OCI-LY3 (cell line): Measurements from ENCODE around the gene MED26.

Source experiments
- H2AFZ ChIP-seq: fragments of 200-600, 300-600 bp; shearing (Covaris generic); 2 replicates; pipeline ENCODE4 v1.6.0; 2014; ENCODE audit warnings: antibody characterized with exemption, low read depth, low read length
- H3K27ac ChIP-seq: fragments of 200-600, 300-600 bp; sonication (generic); 2 replicates; pipeline ENCODE4 v1.5.1; 2014; ENCODE audit warnings: mild to moderate bottlenecking, low read length, moderate library complexity, mixed read lengths
- H3K27me3 ChIP-seq: fragments of 200-600, 300-600 bp; sonication (generic); 2 replicates; pipeline ENCODE4 v1.6.1; 2014; ENCODE audit warnings: low read depth, low read length, mixed read lengths
- H3K36me3 ChIP-seq: fragments of 200-600, 300-600 bp; sonication (generic); replicated peaks from 2 replicates; pipeline ENCODE3; 2014; ENCODE audit warnings: low read depth, low read length, mixed read lengths
- H3K4me1 ChIP-seq: fragments of 300-600, 200-600 bp; sonication (generic); 2 replicates; pipeline ENCODE4 v1.6.1; 2014; ENCODE audit warnings: low read length, mixed read lengths
- H3K4me2 ChIP-seq: fragments of 200-600, 300-600 bp; sonication (generic); 2 replicates; pipeline ENCODE4 v1.6.1; 2014; ENCODE audit warnings: low read length, mixed read lengths
- H3K4me3 ChIP-seq: fragments of 300-600, 200-600 bp; sonication (generic); 2 replicates; pipeline ENCODE4 v1.5.1; 2014; ENCODE audit warnings: antibody characterized with exemption, mild to moderate bottlenecking, low read length, moderate library complexity
- H3K79me2 ChIP-seq: fragments of 300-600, 200-600 bp; shearing (Covaris generic); 2 replicates; pipeline ENCODE4 v1.6.1; 2014; ENCODE audit warnings: mild to moderate bottlenecking, low read length, mixed read lengths
- H3K9ac ChIP-seq: fragments of 300-600, 200-600 bp; shearing (Covaris generic); 2 replicates; pipeline ENCODE4 v1.6.0; 2014; ENCODE audit warnings: mild to moderate bottlenecking, low read length, moderate library complexity
- H3K9me3 ChIP-seq: fragments of 200-600, 300-600 bp; shearing (Covaris generic); 2 replicates; pipeline ENCODE4 v1.6.1; 2014; ENCODE audit warnings: low read length, mixed read lengths; ENCODE audit not compliant: insufficient read depth
- H4K20me1 ChIP-seq: fragments of 200-600, 300-600 bp; sonication (generic); 2 replicates; pipeline ENCODE4 v1.6.1; 2016; ENCODE audit warnings: low read length, mixed read lengths; ENCODE audit not compliant: insufficient read depth
- CTCF ChIP-seq: fragments of 200-600, 300-600 bp; sonication (generic); IDR thresholded peaks from 2 replicates; pipeline ENCODE4 v1.5.1; 2014; ENCODE audit warnings: antibody characterized with exemption, low read length, low read depth
- EZH2phosphoT487 ChIP-seq: fragments of 200-600 bp; shearing (Covaris generic); IDR thresholded peaks from 2 replicates; pipeline ENCODE4 v1.6.1; 2018; ENCODE audit warnings: antibody characterized with exemption, mixed run types, low read depth

Gene MED26

DNA sequence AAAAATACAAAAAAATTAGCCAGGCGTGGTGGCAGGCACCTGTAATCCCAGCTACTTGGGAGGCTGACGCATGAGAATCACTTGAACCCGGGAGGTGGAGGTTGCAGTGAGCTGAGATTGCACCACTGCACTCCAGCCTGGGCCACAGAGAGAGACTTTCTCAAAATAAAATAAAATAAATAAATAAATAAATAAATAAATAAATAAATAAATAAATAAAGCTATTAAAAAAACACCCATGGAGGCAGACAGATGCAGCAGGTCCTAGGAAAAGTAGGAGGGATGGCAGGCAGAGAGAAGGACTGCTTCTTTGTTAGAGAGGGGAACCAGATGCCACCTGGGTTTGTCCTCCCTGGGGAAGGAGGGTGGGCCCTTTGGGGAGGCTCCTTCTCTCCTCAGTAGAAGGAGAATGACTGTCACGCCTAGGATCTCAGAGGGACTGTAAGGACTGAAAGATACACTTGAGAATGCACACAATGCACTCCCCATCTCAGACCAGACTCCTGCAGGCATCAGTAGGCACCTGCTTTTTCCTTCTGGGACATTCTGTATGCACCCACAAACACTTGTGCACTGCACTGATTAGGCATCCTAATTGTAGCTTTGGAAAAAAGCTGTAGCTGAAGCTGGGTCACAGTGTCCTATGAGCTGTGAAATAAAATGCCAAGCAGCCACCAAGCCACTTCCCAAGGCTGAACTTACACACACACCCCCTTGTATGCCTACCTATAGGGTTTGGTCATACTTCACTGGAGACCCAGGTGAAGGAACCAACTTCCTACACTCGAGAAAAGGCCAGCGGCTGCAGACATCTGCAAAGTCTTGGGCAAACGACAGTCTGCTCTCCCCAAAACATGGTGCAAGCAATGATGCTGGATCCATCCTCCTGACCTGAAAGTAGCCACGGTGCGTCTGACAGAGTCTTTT lies 36.9 kb downstream of the MED26 start:
- Histone ChIP-seq H3K4me3 (no peak overlapping the region), H3K9me3 (no peaks in the 10 kb centered on the region), H3K9ac (no peak overlapping the region), H3K36me3 (peaks cover 5% of the 10 kb centered on the region), H3K79me2 (peaks cover 99% of the 10 kb centered on the region), H2AFZ (no peak overlapping the region), H3K27ac (no peak overlapping the region), H3K4me1 (peaks cover 83% of the 10 kb centered on the region), H3K4me2 (no peak overlapping the region), H4K20me1 (peaks cover 48% of the 10 kb centered on the region), H3K27me3 (no peaks in the 10 kb centered on the region)
- TF ChIP-seq EZH2phosphoT487, result no peak
- TF ChIP-seq CTCF, result no peak

DNA sequence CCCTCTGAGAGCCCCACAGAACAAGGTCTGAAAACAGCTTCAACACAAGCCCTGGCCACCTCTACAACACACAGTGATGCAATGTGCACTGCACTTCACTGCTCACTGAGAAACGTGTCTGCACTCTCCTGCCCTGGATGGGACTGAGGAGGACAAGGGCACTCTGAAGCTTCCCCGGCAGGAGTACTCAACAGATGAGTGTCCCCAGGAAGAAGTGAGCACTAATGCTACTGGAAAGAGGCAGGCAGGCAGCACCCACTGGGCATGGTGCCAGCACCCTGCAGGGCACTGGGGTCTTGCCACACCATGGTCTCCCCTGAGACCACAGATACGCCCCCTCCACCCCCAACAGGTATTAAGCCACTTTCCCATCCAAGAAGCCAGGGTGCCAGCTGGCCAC lies 38.1 kb downstream of the MED26 start:
- Histone ChIP-seq H3K36me3 (peaks cover 12% of the 10 kb centered on the region), H3K79me2 (peaks cover 97% of the 10 kb centered on the region), H3K27me3 (no peaks in the 10 kb centered on the region), H3K4me3 (peak overlapping the region; percentile 79; the same call in 1 of the 2 replicates), H3K4me1 (peaks cover 85% of the 10 kb centered on the region), H3K9ac (peak overlapping the region; percentile 97), H2AFZ (no peak overlapping the region), H3K4me2 (peak overlapping the region; percentile 92), H3K27ac (peak overlapping the region; percentile 93), H4K20me1 (peaks cover 35% of the 10 kb centered on the region), H3K9me3 (no peaks in the 10 kb centered on the region)
- TF ChIP-seq EZH2phosphoT487 (no peak), CTCF (no peak)

- Histone ChIP-seq H3K4me3 (peak overlapping the region; percentile 79), H3K36me3 (peaks cover 14% of the 10 kb centered on the region), H4K20me1 (peaks cover 26% of the 10 kb centered on the region), H3K27me3 (no peaks in the 10 kb centered on the region), H3K9me3 (no peaks in the 10 kb centered on the region), H3K9ac (peak overlapping the region; percentile 97), H3K4me2 (peak overlapping the region; percentile 92), H3K4me1 (peaks cover 78% of the 10 kb centered on the region), H2AFZ (no peak overlapping the region), H3K27ac (peak overlapping the region; percentile 93), H3K79me2 (peaks cover 97% of the 10 kb centered on the region)
- TF ChIP-seq CTCF (no peak), EZH2phosphoT487 (no peak)
These were observed 39.0 kb downstream of the MED26 start for GRCh38 chr19:16588824-16589577.
